ENCODE results near the gene TTC31.
"Not testable (repeated sequence)": the region's sequence is repeated elsewhere in the genome, so short reads cannot be mapped to it uniquely, and the experiment has no call there.

TTC31 gene

DNA sequence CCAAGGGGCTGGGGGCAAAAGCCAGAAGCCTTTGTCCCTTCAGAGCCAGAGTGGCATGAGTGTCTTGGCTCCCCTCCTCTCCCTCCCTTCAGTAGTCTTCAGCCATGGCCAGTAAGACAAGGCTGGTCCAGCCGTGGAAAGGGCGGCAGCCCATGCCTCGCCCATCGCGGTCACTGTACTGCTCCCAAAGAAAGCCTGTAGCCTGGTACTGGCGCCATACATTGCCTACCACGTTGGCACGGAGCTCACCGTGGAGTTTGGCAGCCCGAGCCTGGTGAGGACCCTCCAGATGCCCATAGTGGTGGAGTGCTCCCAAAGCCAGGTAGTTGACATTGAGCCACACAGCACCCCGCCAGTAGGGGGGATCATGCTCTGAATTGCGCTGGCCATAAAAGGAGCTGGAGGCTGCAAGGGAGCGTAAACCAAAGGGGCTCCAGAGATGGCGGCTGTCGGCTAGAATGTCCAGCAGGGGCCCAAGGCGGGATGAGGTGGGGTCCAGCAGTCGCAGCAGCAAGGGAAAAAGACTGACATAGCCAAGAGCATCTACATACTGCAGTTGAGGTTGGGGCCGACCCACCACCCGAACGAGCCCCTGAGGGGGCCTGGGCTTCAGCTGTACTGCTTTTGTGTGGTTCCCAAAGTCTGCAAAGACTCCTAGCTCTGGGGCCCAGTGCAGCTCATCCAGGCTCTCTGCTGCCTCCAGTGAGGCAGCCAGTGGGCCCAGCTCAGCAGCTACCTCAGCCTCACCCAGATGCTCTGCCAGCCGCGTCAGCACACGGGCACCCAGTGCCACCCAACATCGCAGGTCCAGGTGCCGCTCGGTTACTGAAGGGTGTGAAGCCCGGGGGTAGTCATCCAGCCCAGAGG lies 21.5 kb upstream of the TTC31 start:
- Histone ChIP-seq H3K27ac (ENCODE audit: low read length) (no peak overlapping the region), H3K4me1 (ENCODE audit: low read length) (peaks cover 20% of the 10 kb centered on the region), H3K27me3 (ENCODE audit: low read depth, low read length) (no peaks in the 10 kb centered on the region), H3K4me2 (ENCODE audit: low read length) (no peak overlapping the region), H4K20me1 (ENCODE audit: insufficient read depth, low read length) (no peaks in the 10 kb centered on the region), H3K9me3 (ENCODE audit: insufficient read depth, low read length) (no peaks in the 10 kb centered on the region), H3K79me2 (ENCODE audit: low read length) (peaks cover 33% of the 10 kb centered on the region), H2AFZ (ENCODE audit: low read depth, low read length) (no peak overlapping the region), H3K36me3 (replicated peaks; ENCODE audit: low read depth, low read length) (peaks cover 24% of the 10 kb centered on the region), H3K9ac (ENCODE audit: low read length) (no peak overlapping the region), H3K4me3 (ENCODE audit: low read length) (no peak overlapping the region)
- TF ChIP-seq, protein P1, sequence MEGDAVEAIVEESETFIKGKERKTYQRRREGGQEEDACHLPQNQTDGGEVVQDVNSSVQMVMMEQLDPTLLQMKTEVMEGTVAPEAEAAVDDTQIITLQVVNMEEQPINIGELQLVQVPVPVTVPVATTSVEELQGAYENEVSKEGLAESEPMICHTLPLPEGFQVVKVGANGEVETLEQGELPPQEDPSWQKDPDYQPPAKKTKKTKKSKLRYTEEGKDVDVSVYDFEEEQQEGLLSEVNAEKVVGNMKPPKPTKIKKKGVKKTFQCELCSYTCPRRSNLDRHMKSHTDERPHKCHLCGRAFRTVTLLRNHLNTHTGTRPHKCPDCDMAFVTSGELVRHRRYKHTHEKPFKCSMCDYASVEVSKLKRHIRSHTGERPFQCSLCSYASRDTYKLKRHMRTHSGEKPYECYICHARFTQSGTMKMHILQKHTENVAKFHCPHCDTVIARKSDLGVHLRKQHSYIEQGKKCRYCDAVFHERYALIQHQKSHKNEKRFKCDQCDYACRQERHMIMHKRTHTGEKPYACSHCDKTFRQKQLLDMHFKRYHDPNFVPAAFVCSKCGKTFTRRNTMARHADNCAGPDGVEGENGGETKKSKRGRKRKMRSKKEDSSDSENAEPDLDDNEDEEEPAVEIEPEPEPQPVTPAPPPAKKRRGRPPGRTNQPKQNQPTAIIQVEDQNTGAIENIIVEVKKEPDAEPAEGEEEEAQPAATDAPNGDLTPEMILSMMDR (IDR thresholded peaks at IDR 0.05; ENCODE audit: low read depth, low read length): peak; percentile 24
- no peak for TF ChIP-seq EZH2phosphoT487 (IDR thresholded peaks at IDR 0.05; ENCODE audit: low read depth)

DNA sequence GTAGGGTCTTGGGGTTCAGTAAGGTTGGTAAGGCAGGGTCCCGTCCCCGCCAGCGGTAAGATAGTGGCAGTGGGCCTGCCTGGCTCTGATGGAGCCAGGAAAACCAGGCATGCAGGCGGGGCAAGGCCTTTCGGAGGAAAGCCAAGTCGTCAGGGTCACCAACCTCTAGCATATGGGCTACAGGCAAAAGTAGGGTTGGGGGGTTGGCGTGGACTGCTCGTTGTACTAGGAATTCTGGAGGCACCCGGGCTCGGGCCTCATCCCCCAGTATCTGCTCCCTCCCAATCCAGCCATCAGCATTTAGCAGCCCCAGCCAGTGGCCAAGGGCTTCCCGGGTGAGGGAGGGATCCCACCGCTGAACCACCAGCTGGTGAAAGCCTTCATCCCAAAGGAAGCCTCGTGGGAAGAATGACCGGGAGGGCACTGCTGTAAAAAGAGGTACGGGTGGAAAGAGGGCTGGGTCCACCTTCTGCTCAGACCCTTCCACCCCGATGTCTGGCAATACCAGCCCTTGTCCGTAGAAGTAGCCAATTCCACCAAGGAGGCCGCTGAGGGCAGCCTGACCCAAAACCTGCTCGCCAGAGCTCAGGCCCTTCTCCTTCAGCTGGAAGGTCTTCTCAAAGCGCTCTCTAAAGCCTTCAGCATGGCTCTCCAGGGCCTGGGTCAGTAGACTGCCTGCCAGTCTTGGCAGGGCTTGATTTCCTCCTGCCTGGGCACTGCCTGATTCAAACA lies 20.7 kb upstream of the TTC31 start:
- H3K27me3 ChIP-seq (ENCODE audit: low read depth, low read length): no peaks in the 10 kb centered on the region
- no peak overlapping the region for H3K4me3 ChIP-seq (ENCODE audit: low read length)
- no peak overlapping the region for H3K27ac ChIP-seq (ENCODE audit: low read length)
- TF ChIP-seq EZH2phosphoT487 (IDR thresholded peaks at IDR 0.05; ENCODE audit: low read depth): no peak
- TF ChIP-seq, protein P1 (IDR thresholded peaks at IDR 0.05; ENCODE audit: low read depth, low read length): no peak
- H3K4me1 ChIP-seq (ENCODE audit: low read length): peaks cover 15% of the 10 kb centered on the region
- H2AFZ ChIP-seq (ENCODE audit: low read depth, low read length): no peak overlapping the region
- H3K9ac ChIP-seq (ENCODE audit: low read length): no peak overlapping the region
- H3K79me2 ChIP-seq (ENCODE audit: low read length): peaks cover 30% of the 10 kb centered on the region
- H3K4me2 ChIP-seq (ENCODE audit: low read length): no peak overlapping the region
- H3K9me3 ChIP-seq (ENCODE audit: insufficient read depth, low read length): no peaks in the 10 kb centered on the region
- H4K20me1 ChIP-seq (ENCODE audit: insufficient read depth, low read length): no peaks in the 10 kb centered on the region
- peaks cover 24% of the 10 kb centered on the region for H3K36me3 ChIP-seq (replicated peaks; ENCODE audit: low read depth, low read length)

GRCh38 chr2:74462786-74463105 lies 20.1 kb upstream of the TTC31 start:
- Histone ChIP-seq H3K27me3 (ENCODE audit: low read depth, low read length) (no peaks in the 10 kb centered on the region), H3K27ac (ENCODE audit: low read length) (no peak overlapping the region), H3K4me2 (ENCODE audit: low read length) (no peak overlapping the region), H3K4me3 (ENCODE audit: low read length) (no peak overlapping the region), H3K9me3 (ENCODE audit: insufficient read depth, low read length) (no peaks in the 10 kb centered on the region), H3K9ac (ENCODE audit: low read length) (no peak overlapping the region), H4K20me1 (ENCODE audit: insufficient read depth, low read length) (no peaks in the 10 kb centered on the region), H3K79me2 (ENCODE audit: low read length) (peaks cover 30% of the 10 kb centered on the region), H3K36me3 (replicated peaks; ENCODE audit: low read depth, low read length) (peaks cover 24% of the 10 kb centered on the region), H3K4me1 (ENCODE audit: low read length) (peaks cover 15% of the 10 kb centered on the region), H2AFZ (ENCODE audit: low read depth, low read length) (no peak overlapping the region)
- TF ChIP-seq, protein P1 (IDR thresholded peaks at IDR 0.05; ENCODE audit: low read depth, low read length): no peak
- no peak for TF ChIP-seq EZH2phosphoT487 (IDR thresholded peaks at IDR 0.05; ENCODE audit: low read depth)

DNA sequence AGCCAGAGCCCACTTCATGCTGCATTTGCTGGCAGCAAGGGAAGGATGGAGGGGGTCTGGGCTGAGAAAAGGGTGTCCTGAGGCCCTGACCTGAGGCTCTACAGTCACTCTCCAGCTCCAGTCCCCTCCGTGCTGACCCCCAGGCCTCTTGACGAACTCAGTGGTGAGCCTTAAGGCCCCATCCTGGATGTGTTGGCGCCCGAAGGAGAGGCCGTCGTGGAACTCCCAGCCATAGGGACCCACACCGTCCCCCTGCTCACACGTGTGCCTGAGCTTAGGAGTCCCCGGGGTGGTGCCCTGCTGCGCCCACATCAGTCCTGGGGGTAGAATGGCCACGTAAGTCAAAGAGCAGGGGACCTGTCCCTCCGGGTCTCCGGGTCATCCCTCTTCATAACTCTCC lies 18.5 kb upstream of the TTC31 start:
- TF ChIP-seq, protein P1 (IDR thresholded peaks at IDR 0.05; ENCODE audit: low read depth, low read length): no peak
- no peak for TF ChIP-seq EZH2phosphoT487 (IDR thresholded peaks at IDR 0.05; ENCODE audit: low read depth)
- H3K4me1 ChIP-seq (ENCODE audit: low read length): peaks cover 12% of the 10 kb centered on the region
- no peaks in the 10 kb centered on the region for H4K20me1 ChIP-seq (ENCODE audit: insufficient read depth, low read length)
- peak overlapping the region; percentile 85 for H3K9ac ChIP-seq (ENCODE audit: low read length)
- peak overlapping the region; percentile 51 for H3K27ac ChIP-seq (ENCODE audit: low read length)
- peaks cover 24% of the 10 kb centered on the region for H3K36me3 ChIP-seq (replicated peaks; ENCODE audit: low read depth, low read length)
- H3K4me3 ChIP-seq (ENCODE audit: low read length): peak overlapping the region; percentile 90
- no peak overlapping the region for H2AFZ ChIP-seq (ENCODE audit: low read depth, low read length)
- peaks cover 26% of the 10 kb centered on the region for H3K79me2 ChIP-seq (ENCODE audit: low read length)
- peak overlapping the region; percentile 79 for H3K4me2 ChIP-seq (ENCODE audit: low read length)
- no peaks in the 10 kb centered on the region for H3K27me3 ChIP-seq (ENCODE audit: low read depth, low read length)
- H3K9me3 ChIP-seq (ENCODE audit: insufficient read depth, low read length): no peaks in the 10 kb centered on the region

- H3K4me3 ChIP-seq (ENCODE audit: low read length); H3K9me3 ChIP-seq (ENCODE audit: insufficient read depth, low read length); H3K27me3 ChIP-seq (ENCODE audit: low read depth, low read length); H3K9ac ChIP-seq (ENCODE audit: low read length); H2AFZ ChIP-seq (ENCODE audit: low read depth, low read length); H3K4me2 ChIP-seq (ENCODE audit: low read length); H4K20me1 ChIP-seq (ENCODE audit: insufficient read depth, low read length); H3K27ac ChIP-seq (ENCODE audit: low read length): not testable (repeated sequence)
- H3K36me3 ChIP-seq (replicated peaks; ENCODE audit: low read depth, low read length): peaks cover 16% of the 10 kb centered on the region
- peaks cover 14% of the 10 kb centered on the region for H3K79me2 ChIP-seq (ENCODE audit: low read length)
- H3K4me1 ChIP-seq (ENCODE audit: low read length): peaks cover 15% of the 10 kb centered on the region
Measured at GRCh38 chr2:74470742-74471141, 12.1 kb upstream of the TTC31 start.

Measured in OCI-LY3 (cell line).